Muscle layer of duodenum (tissue), 2 donors: ENCODE measurements around the gene TMEM79.

Experiments used
- H3K27ac ChIP-seq: one replicate; pipeline ENCODE4 v1.7.0; 2013; ENCODE audit warnings: mild to moderate bottlenecking, low read length
- H3K27me3 ChIP-seq: one replicate; pipeline ENCODE4 v1.7.0; 2013; ENCODE audit warnings: low read depth, mild to moderate bottlenecking, control low read depth, low read length
- H3K36me3 ChIP-seq, 2 donors: one replicate each; pipeline ENCODE4 v1.7.0; 2013; ENCODE audit warnings: low read length in 2 of 2, control low read depth in 1 of 2, mild to moderate bottlenecking in 1 of 2; ENCODE audit not compliant: insufficient read depth in 2 of 2, control insufficient read depth in 1 of 2
- H3K4me1 ChIP-seq, 2 donors: one replicate each; pipeline ENCODE4 v1.7.0; 2013; ENCODE audit warnings: low read length in 2 of 2, mild to moderate bottlenecking in 2 of 2, control low read depth in 1 of 2, moderate library complexity in 1 of 2; ENCODE audit not compliant: insufficient read depth in 2 of 2, control insufficient read depth in 1 of 2
- H3K4me3 ChIP-seq, 2 donors: one replicate each; pipeline ENCODE4 v1.7.0; 2013; ENCODE audit warnings: low read length in 2 of 2, low read depth in 1 of 2, mild to moderate bottlenecking in 1 of 2
- H3K9me3 ChIP-seq, 2 donors: one replicate each; pipeline ENCODE4 v1.7.0; 2013; ENCODE audit warnings: low read length in 2 of 2, control low read depth in 1 of 2, mild to moderate bottlenecking in 1 of 2; ENCODE audit not compliant: control insufficient read depth in 1 of 2
- donor health status: healthy.

TMEM79 gene

GRCh38 chr1:156284112-156284511, at the start of gene TMEM79:
TMEM79 (plus strand) TSS chr1:156284325; CDS start chr1:156285227, 902 bp downstream.
- peak within 1 kb of the TSS; percentile 88 for H3K27ac ChIP-seq
- peaks cover 16 to 28% of the 10 kb centered on the region in 2 donors for H3K4me1 ChIP-seq
- no peaks in the 10 kb centered on the region for H3K9me3 ChIP-seq

GRCh38 chr1:156236164-156236563, 48.0 kb upstream of the TMEM79 start:
- no peak overlapping the region for H3K27ac ChIP-seq
- H3K27me3 ChIP-seq, result no peaks in the 10 kb centered on the region
- peaks cover 29 to 63% of the 10 kb centered on the region in 2 donors for H3K36me3 ChIP-seq
- no peak overlapping the region for H3K4me3 ChIP-seq
- no peaks in the 10 kb centered on the region for H3K4me1 ChIP-seq
- no peaks in the 10 kb centered on the region for H3K9me3 ChIP-seq

More at GRCh38 chr1:156284112-156284511, at the start of gene TMEM79:
- Histone ChIP-seq H3K36me3 (peaks cover 4 to 10% of the 10 kb centered on the region in 2 donors), H3K4me3 (peak within 1 kb of the TSS; percentile 80 to 95), H3K27me3 (no peaks in the 10 kb centered on the region)

- Histone ChIP-seq H3K9me3 (no peaks in the 10 kb centered on the region), H3K27me3 (no peaks in the 10 kb centered on the region)
Observed at GRCh38 chr1:156238248-156238647, 45.9 kb upstream of the TMEM79 start.

GRCh38 chr1:156241311-156241811, 42.8 kb upstream of the TMEM79 start:
- peaks cover 22 to 50% of the 10 kb centered on the region in 2 donors for H3K36me3 ChIP-seq
- no peak overlapping the region for H3K27ac ChIP-seq
- H3K4me3 ChIP-seq, result no peak overlapping the region
- peaks cover 11% of the 10 kb centered on the region for H3K27me3 ChIP-seq
- H3K9me3 ChIP-seq, result no peaks in the 10 kb centered on the region
- H3K4me1 ChIP-seq, result peaks cover 4 to 12% of the 10 kb centered on the region in 2 donors

More at GRCh38 chr1:156238248-156238647, 45.9 kb upstream of the TMEM79 start:
- peaks cover 29 to 73% of the 10 kb centered on the region in 2 donors for H3K36me3 ChIP-seq
- no peaks in the 10 kb centered on the region for H3K4me1 ChIP-seq
- H3K4me3 ChIP-seq, result no peak overlapping the region
- no peak overlapping the region for H3K27ac ChIP-seq

- peaks cover 11% of the 10 kb centered on the region for H3K27me3 ChIP-seq
- no peak within 1 kb of the TSS for H3K27ac ChIP-seq
- no peaks in the 10 kb centered on the region for H3K9me3 ChIP-seq
- no peak within 1 kb of the TSS for H3K4me3 ChIP-seq
- H3K4me1 ChIP-seq, result peaks cover 4 to 16% of the 10 kb centered on the region in 2 donors
- peaks cover 17 to 45% of the 10 kb centered on the region in 2 donors for H3K36me3 ChIP-seq
Observed at GRCh38 chr1:156241926-156242325, 42.2 kb upstream of the TMEM79 start, which contains the start of gene BGLAP. BGLAP (plus strand) TSS chr1:156242184; CDS start chr1:156242232, 48 bp downstream.

- no peak overlapping the region for H3K27ac ChIP-seq
- H3K36me3 ChIP-seq, result peaks cover 14 to 37% of the 10 kb centered on the region in 2 donors
Observed at GRCh38 chr1:156242738-156243137, 41.4 kb upstream of the TMEM79 start.

GRCh38 chr1:156244126-156244525, 40.0 kb upstream of the TMEM79 start:
- no peak overlapping the region for H3K27ac ChIP-seq
- peaks cover 4 to 29% of the 10 kb centered on the region in 2 donors for H3K4me1 ChIP-seq
- no peaks in the 10 kb centered on the region for H3K9me3 ChIP-seq
- H3K4me3 ChIP-seq, result no peak overlapping the region
- H3K36me3 ChIP-seq, result peaks cover 13 to 26% of the 10 kb centered on the region in 2 donors
- peaks cover 11% of the 10 kb centered on the region for H3K27me3 ChIP-seq

More at GRCh38 chr1:156242738-156243137, 41.4 kb upstream of the TMEM79 start:
- no peaks in the 10 kb centered on the region for H3K9me3 ChIP-seq
- H3K27me3 ChIP-seq, result peaks cover 11% of the 10 kb centered on the region
- no peak overlapping the region for H3K4me3 ChIP-seq
- peaks cover 4 to 24% of the 10 kb centered on the region in 2 donors for H3K4me1 ChIP-seq

GRCh38 chr1:156244712-156245111, 39.4 kb upstream of the TMEM79 start:
- Histone ChIP-seq H3K27me3 (peaks cover 11% of the 10 kb centered on the region), H3K27ac (no peak overlapping the region), H3K4me3 (no peak overlapping the region), H3K36me3 (peaks cover 7 to 26% of the 10 kb centered on the region in 2 donors), H3K9me3 (no peaks in the 10 kb centered on the region), H3K4me1 (peaks cover 4 to 29% of the 10 kb centered on the region in 2 donors)

- Histone ChIP-seq H3K27me3 (peaks cover 11% of the 10 kb centered on the region), H3K9me3 (no peaks in the 10 kb centered on the region), H3K4me1 (peaks cover 4 to 29% of the 10 kb centered on the region in 2 donors), H3K36me3 (peaks cover 6 to 32% of the 10 kb centered on the region in 2 donors), H3K27ac (no peak overlapping the region), H3K4me3 (peak overlapping the region; percentile 11 to 30)
Observed at GRCh38 chr1:156245451-156246232, 38.5 kb upstream of the TMEM79 start.

- peaks cover 12 to 33% of the 10 kb centered on the region in 2 donors for H3K36me3 ChIP-seq
- no peaks in the 10 kb centered on the region for H3K9me3 ChIP-seq
- peaks cover 11% of the 10 kb centered on the region for H3K27me3 ChIP-seq
- no peak overlapping the region for H3K27ac ChIP-seq
- peaks cover 4 to 29% of the 10 kb centered on the region in 2 donors for H3K4me1 ChIP-seq
- H3K4me3 ChIP-seq, result peak overlapping the region in 1 of 2 donors; percentile 30
Observed at GRCh38 chr1:156246241-156246780, 37.8 kb upstream of the TMEM79 start.

GRCh38 chr1:156246781-156247459, 37.2 kb upstream of the TMEM79 start:
- Histone ChIP-seq H3K4me3 (no peak overlapping the region), H3K4me1 (peaks cover 4 to 29% of the 10 kb centered on the region in 2 donors), H3K27ac (no peak overlapping the region)

More at GRCh38 chr1:156246781-156247459, 37.2 kb upstream of the TMEM79 start:
- peaks cover 18 to 35% of the 10 kb centered on the region in 2 donors for H3K36me3 ChIP-seq
- no peaks in the 10 kb centered on the region for H3K9me3 ChIP-seq
- H3K27me3 ChIP-seq, result peaks cover 11% of the 10 kb centered on the region
